Liver (tissue), 9 donors: ENCODE data around the gene UFD1. TPM values are rescaled to one million over a fixed set of nuclear protein-coding genes. Genes with fewer than 3 reads are reported as not detected.

Experiments used
- DNase-seq: peaks from one replicate; pipeline ENCODE4 v3.0.0-alpha.2; 2017; ENCODE audit warnings: low spot score
- H3K27ac ChIP-seq, 2 donors: one replicate each; pipeline ENCODE4 v1.7.0; 2013; ENCODE audit warnings: inconsistent platforms in 2 of 2, low read length in 2 of 2, control low read depth in 1 of 2, low read depth in 1 of 2, mild to moderate bottlenecking in 1 of 2
- H3K27me3 ChIP-seq, 4 donors: one replicate each; pipeline versions ENCODE4 v1.6.1 to v1.7.0; 2013; ENCODE audit warnings: low read length in 3 of 4, inconsistent platforms in 1 of 4, mild to moderate bottlenecking in 1 of 4, moderate library complexity in 1 of 4; ENCODE audit not compliant: control insufficient read depth in 4 of 4, insufficient read depth in 4 of 4
- H3K36me3 ChIP-seq, 4 donors: one replicate each; pipeline versions ENCODE4 v1.6.1 to v1.7.0; 2013; ENCODE audit warnings: low read length in 3 of 4, mild to moderate bottlenecking in 3 of 4, low read depth in 1 of 4, moderate library complexity in 1 of 4; ENCODE audit not compliant: control insufficient read depth in 4 of 4, insufficient read depth in 3 of 4
- H3K4me1 ChIP-seq, 4 donors: one replicate each; pipeline versions ENCODE4 v1.6.1 to v1.7.0; 2013; ENCODE audit warnings: low read length in 3 of 4, mild to moderate bottlenecking in 3 of 4, moderate library complexity in 1 of 4; ENCODE audit not compliant: control insufficient read depth in 4 of 4, insufficient read depth in 4 of 4
- H3K4me3 ChIP-seq, 3 donors: one replicate each; pipeline versions ENCODE4 v1.6.1 to v1.7.0; 2013; ENCODE audit warnings: low read length in 3 of 3, control low read depth in 1 of 3, low read depth in 1 of 3, mild to moderate bottlenecking in 1 of 3
- H3K9ac ChIP-seq, 2 donors: one replicate each; pipeline ENCODE4 v1.7.0; 2013; ENCODE audit warnings: low read length in 2 of 2, mild to moderate bottlenecking in 2 of 2, moderate library complexity in 2 of 2, control low read depth in 1 of 2, low read depth in 1 of 2
- H3K9me3 ChIP-seq, 4 donors: one replicate each; pipeline versions ENCODE4 v1.6.1 to v1.7.0; 2013; ENCODE audit warnings: low read length in 3 of 4; ENCODE audit not compliant: control insufficient read depth in 4 of 4
- EGR1 ChIP-seq, 2 donors: IDR thresholded peaks; 2 replicates each; pipeline ENCODE4 v1.6.1; 2016 to 2018; ENCODE audit warnings: antibody characterized with exemption in 2 of 2, low read depth in 2 of 2
- FOXA1 ChIP-seq: IDR thresholded peaks from 2 replicates; pipeline ENCODE4 v1.6.1; 2016; ENCODE audit warnings: antibody characterized with exemption
- FOXA2 ChIP-seq: IDR thresholded peaks from 2 replicates; pipeline ENCODE4 v1.6.1; 2016; ENCODE audit warnings: antibody characterized with exemption
- GABPA ChIP-seq, 2 donors: IDR thresholded peaks in 1 of 2; conservative IDR thresholded peaks in 1 of 2; 2 replicates each; pipeline ENCODE4 v1.6.1; 2016; ENCODE audit warnings: antibody characterized with exemption in 2 of 2, mild to moderate bottlenecking in 1 of 2, moderate library complexity in 1 of 2
- HNF4A ChIP-seq, 2 donors: conservative IDR thresholded peaks; 2 replicates each; pipeline ENCODE4 v1.6.1; 2016; ENCODE audit warnings: antibody characterized with exemption in 2 of 2, mild to moderate bottlenecking in 2 of 2
- HNF4G ChIP-seq: IDR thresholded peaks from 2 replicates; pipeline ENCODE4 v1.6.1; 2016; ENCODE audit warnings: antibody characterized with exemption
- JUND ChIP-seq, 2 donors: IDR thresholded peaks; 2 replicates each; pipeline ENCODE4 v1.6.1; 2016; ENCODE audit warnings: antibody characterized with exemption in 2 of 2
- NR2F2 ChIP-seq: IDR thresholded peaks from 2 replicates; pipeline ENCODE4 v1.6.1; 2016; ENCODE audit warnings: antibody characterized with exemption
- RAD21 ChIP-seq, 2 donors: IDR thresholded peaks; 2 replicates each; pipeline ENCODE4 v1.6.1; 2016; ENCODE audit warnings: antibody characterized with exemption in 2 of 2, mild to moderate bottlenecking in 2 of 2
- RXRA ChIP-seq, 2 donors: IDR thresholded peaks; 2 replicates each; pipeline ENCODE4 v1.6.1; 2017 to 2018; ENCODE audit warnings: antibody characterized with exemption in 2 of 2, mild to moderate bottlenecking in 1 of 2
- SP1 ChIP-seq: IDR thresholded peaks from 2 replicates; pipeline ENCODE4 v1.6.1; 2018; ENCODE audit warnings: antibody characterized with exemption, mild to moderate bottlenecking
- TAF1 ChIP-seq: conservative IDR thresholded peaks from 2 replicates; pipeline ENCODE4 v1.6.1; 2016; ENCODE audit warnings: antibody characterized with exemption, mild to moderate bottlenecking
- YY1 ChIP-seq: IDR thresholded peaks from 2 replicates; pipeline ENCODE4 v1.6.1; 2016; ENCODE audit warnings: antibody characterized with exemption, mild to moderate bottlenecking
- ZBTB33 ChIP-seq: IDR thresholded peaks from 2 replicates; pipeline ENCODE4 v1.6.1; 2016; ENCODE audit warnings: antibody characterized with exemption
- WGBS: extraction: QIAGEN DNeasy Blood & Tissue Kit; methylation state at CpG from one replicate; pipeline ENCODE4 v1.1.7; 2013; 5-methylcytosine and 5-hydroxymethylcytosine counted together
- polyA plus RNA-seq, 2 donors: library from polyadenylated mRNA; stranded (reverse) in 1 of 2; unstranded in 1 of 2; fragments of 200-250 nt in 1 of 2; fragments of >200 nt in 1 of 2; fragmentation: Nextera tagmentation in 1 of 2; extraction: Ambion mirVana in 1 of 2; gene quantifications; one replicate each; pipeline versions ENCODE4 v1.2.1 to v1.2.3, GENCODE V29; 2013 to 2015
- total RNA-seq, 2 donors: library from RNA; depleted of rRNA; stranded (reverse); fragments of >200 nt; gene quantifications; one replicate each; pipeline ENCODE4 v1.2.3, GENCODE V29; 2014
- TF ChIP-seq, protein P1 (sequence below): IDR thresholded peaks from 2 replicates; pipeline ENCODE4 v1.6.1; 2016; ENCODE audit warnings: antibody characterized with exemption, mild to moderate bottlenecking
- TF ChIP-seq, protein P2 (sequence below): IDR thresholded peaks from 2 replicates; pipeline ENCODE4 v1.6.1; 2016; ENCODE audit warnings: antibody characterized with exemption
- TF ChIP-seq, protein P3 (sequence below): IDR thresholded peaks from 2 replicates; pipeline ENCODE4 v1.6.1; 2016; ENCODE audit warnings: antibody characterized with exemption
- TF ChIP-seq, protein P4 (sequence below): fragments of 150-350 bp; IDR thresholded peaks from 2 replicates; pipeline ENCODE4 v1.5.1; 2017; ENCODE audit warnings: improper control_type of control experiment, low read depth, low read length; ENCODE audit not compliant: missing input control
- donor health status: healthy.
- donor health status: healthy.
- donor health status: healthy.
- donor health status: healthy.
- donor health status: healthy.

The UFD1 gene
- total and polyA plus RNA-seq, 4 donors: 28.2 to 64.2 (median 54.6) TPM

DNA sequence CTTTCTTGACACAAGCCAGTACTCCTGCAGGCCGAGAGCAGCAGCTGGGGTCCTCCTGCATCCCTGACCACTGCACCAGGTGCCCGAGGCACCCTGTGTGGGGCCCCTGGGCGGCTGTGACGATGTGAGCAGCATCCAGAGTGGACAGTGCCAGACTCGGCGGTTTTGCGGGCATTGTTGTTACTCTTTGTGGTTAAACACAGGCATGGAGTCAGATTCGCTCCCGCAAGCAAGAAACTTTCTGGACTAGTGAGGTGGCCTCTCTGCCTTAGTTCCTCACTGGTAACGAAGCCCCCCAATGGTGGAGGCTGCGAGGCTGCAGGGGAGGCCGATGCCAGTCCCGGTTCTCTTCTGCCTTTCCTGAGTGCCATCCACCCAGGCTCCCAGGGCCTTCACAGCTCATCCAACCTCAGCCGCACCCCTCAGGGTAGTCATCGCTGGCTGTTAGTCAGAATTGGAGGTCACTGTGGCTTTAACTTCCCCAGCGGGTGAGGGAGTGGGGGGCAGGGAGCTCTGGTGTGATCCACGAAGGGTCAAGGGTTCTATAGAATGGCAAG, 48.9 kb upstream of the UFD1 start:
- TF ChIP-seq GABPA (IDR thresholded peaks at IDR 0.05 in 1 of 2, conservative IDR thresholded peaks at IDR 0.05 in 1 of 2) (no peak), TAF1 (no peak), SP1 (no peak), YY1 (no peak), JUND (IDR thresholded peaks at IDR 0.05) (no peak)
- TF ChIP-seq, protein P1, sequence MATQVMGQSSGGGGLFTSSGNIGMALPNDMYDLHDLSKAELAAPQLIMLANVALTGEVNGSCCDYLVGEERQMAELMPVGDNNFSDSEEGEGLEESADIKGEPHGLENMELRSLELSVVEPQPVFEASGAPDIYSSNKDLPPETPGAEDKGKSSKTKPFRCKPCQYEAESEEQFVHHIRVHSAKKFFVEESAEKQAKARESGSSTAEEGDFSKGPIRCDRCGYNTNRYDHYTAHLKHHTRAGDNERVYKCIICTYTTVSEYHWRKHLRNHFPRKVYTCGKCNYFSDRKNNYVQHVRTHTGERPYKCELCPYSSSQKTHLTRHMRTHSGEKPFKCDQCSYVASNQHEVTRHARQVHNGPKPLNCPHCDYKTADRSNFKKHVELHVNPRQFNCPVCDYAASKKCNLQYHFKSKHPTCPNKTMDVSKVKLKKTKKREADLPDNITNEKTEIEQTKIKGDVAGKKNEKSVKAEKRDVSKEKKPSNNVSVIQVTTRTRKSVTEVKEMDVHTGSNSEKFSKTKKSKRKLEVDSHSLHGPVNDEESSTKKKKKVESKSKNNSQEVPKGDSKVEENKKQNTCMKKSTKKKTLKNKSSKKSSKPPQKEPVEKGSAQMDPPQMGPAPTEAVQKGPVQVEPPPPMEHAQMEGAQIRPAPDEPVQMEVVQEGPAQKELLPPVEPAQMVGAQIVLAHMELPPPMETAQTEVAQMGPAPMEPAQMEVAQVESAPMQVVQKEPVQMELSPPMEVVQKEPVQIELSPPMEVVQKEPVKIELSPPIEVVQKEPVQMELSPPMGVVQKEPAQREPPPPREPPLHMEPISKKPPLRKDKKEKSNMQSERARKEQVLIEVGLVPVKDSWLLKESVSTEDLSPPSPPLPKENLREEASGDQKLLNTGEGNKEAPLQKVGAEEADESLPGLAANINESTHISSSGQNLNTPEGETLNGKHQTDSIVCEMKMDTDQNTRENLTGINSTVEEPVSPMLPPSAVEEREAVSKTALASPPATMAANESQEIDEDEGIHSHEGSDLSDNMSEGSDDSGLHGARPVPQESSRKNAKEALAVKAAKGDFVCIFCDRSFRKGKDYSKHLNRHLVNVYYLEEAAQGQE: no peak

DNA sequence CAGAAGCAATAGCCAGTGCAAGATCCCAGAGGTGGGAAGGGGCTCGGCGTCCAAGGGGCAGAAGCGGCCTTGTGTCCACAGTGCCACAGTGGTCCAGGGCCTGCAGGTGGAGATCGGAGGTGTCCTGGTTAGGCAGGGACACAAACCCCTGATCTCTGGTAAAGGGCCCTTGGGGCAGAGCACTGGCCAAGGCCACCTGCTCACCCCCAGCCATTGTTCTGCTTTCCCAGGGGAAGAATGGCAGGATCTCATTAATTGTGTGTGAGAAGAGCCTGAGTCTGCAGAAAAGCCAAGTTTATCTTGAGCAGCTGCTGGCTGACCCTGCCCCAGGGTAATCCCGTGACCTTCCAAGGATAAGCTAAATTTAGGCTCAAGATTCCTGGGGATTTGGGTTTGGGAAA, 48.3 kb upstream of the UFD1 start:
- no peak overlapping the region for H3K27ac ChIP-seq
- H3K9me3 ChIP-seq: no peaks in the 10 kb centered on the region
- peaks cover 4 to 22% (median 9%) of the 10 kb centered on the region in 4 donors for H3K4me1 ChIP-seq
- no peak overlapping the region for H3K9ac ChIP-seq
- TF ChIP-seq SP1 (no peak), NR2F2 (peak; percentile 95)
- TF ChIP-seq, protein P2, sequence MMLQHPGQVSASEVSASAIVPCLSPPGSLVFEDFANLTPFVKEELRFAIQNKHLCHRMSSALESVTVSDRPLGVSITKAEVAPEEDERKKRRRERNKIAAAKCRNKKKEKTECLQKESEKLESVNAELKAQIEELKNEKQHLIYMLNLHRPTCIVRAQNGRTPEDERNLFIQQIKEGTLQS: no peak
- WGBS: 85% methylated on average over 5 of the region's 5 CpGs
- no peak for DNase-seq
- no peak overlapping the region for H3K4me3 ChIP-seq
- H3K27me3 ChIP-seq: peaks cover 0 to 10% (median 5%) of the 10 kb centered on the region in 4 donors
- H3K36me3 ChIP-seq: no peaks in the 10 kb centered on the region

More for the DNA sequence above, 48.9 kb upstream of the UFD1 start:
- Histone ChIP-seq H3K36me3 (no peaks in the 10 kb centered on the region), H3K4me1 (peaks cover 4 to 22% (median 9%) of the 10 kb centered on the region in 4 donors), H3K4me3 (no peak overlapping the region), H3K9ac (no peak overlapping the region), H3K9me3 (no peaks in the 10 kb centered on the region), H3K27me3 (peaks cover 0 to 10% (median 5%) of the 10 kb centered on the region in 4 donors), H3K27ac (no peak overlapping the region)
- 75% methylated on average over 17 of the region's 17 CpGs for WGBS
- no peak for DNase-seq

- H3K4me1 ChIP-seq: peaks cover 4 to 22% (median 9%) of the 10 kb centered on the region in 4 donors
- H3K27ac ChIP-seq: no peak overlapping the region
- no peaks in the 10 kb centered on the region for H3K9me3 ChIP-seq
- no peak for DNase-seq
- WGBS: 75% methylated on average over 7 of the region's 7 CpGs
- H3K27me3 ChIP-seq: peaks cover 0 to 10% (median 5%) of the 10 kb centered on the region in 4 donors
- no peak overlapping the region for H3K9ac ChIP-seq
- no peak overlapping the region for H3K4me3 ChIP-seq
- no peaks in the 10 kb centered on the region for H3K36me3 ChIP-seq
- no peak for TF ChIP-seq FOXA2
- no peak for TF ChIP-seq SP1
- no peak for TF ChIP-seq FOXA1
- no peak for TF ChIP-seq GABPA (IDR thresholded peaks at IDR 0.05 in 1 of 2, conservative IDR thresholded peaks at IDR 0.05 in 1 of 2)
- TF ChIP-seq EGR1 (IDR thresholded peaks at IDR 0.05; ENCODE audit: low read depth in 2 of 2): no peak
- TF ChIP-seq, protein P3, sequence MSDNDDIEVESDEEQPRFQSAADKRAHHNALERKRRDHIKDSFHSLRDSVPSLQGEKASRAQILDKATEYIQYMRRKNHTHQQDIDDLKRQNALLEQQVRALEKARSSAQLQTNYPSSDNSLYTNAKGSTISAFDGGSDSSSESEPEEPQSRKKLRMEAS: no peak
- no peak for TF ChIP-seq TAF1
- TF ChIP-seq, protein P4, sequence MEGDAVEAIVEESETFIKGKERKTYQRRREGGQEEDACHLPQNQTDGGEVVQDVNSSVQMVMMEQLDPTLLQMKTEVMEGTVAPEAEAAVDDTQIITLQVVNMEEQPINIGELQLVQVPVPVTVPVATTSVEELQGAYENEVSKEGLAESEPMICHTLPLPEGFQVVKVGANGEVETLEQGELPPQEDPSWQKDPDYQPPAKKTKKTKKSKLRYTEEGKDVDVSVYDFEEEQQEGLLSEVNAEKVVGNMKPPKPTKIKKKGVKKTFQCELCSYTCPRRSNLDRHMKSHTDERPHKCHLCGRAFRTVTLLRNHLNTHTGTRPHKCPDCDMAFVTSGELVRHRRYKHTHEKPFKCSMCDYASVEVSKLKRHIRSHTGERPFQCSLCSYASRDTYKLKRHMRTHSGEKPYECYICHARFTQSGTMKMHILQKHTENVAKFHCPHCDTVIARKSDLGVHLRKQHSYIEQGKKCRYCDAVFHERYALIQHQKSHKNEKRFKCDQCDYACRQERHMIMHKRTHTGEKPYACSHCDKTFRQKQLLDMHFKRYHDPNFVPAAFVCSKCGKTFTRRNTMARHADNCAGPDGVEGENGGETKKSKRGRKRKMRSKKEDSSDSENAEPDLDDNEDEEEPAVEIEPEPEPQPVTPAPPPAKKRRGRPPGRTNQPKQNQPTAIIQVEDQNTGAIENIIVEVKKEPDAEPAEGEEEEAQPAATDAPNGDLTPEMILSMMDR: no peak
- TF ChIP-seq YY1: no peak
- TF ChIP-seq HNF4G: no peak
- no peak for TF ChIP-seq ZBTB33
- no peak for TF ChIP-seq RXRA (IDR thresholded peaks at IDR 0.05)
- TF ChIP-seq HNF4A (conservative IDR thresholded peaks at IDR 0.05): no peak
- TF ChIP-seq NR2F2: no peak
- TF ChIP-seq RAD21 (IDR thresholded peaks at IDR 0.05): no peak
- TF ChIP-seq, protein P2: no peak
- no peak for TF ChIP-seq JUND (IDR thresholded peaks at IDR 0.05)
Observed at GRCh38 chr22:19526702-19527111, 47.7 kb upstream of the UFD1 start.
